GM18907 (cell line): ENCODE data around the gene LRRC47.

Source experiments
- ATAC-seq: cut with Tn5 transposase; IDR thresholded peaks from one replicate; pipeline ENCODE4 v1.9.1; 2021; ENCODE audit warnings: mild to moderate bottlenecking, moderate library complexity; ENCODE audit not compliant: unreplicated experiment

The LRRC47 gene

DNA sequence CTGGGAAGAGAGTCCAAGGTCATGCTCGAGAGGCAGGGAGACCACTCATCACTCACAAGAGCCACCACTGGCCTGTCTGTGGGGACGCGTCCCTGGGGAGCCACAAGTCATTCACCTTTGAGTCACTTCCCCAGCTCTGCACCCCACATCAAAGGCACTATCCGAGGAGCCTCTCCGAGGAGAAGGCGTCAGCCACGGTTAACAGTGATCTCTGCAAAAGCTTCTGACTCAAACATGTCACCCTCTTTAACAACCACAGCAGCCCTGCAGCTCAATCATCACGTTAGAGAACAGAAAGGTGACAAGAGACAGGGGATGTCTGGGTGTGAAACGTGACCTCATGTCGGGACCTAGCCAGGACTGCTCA, 9.0 kb downstream of the LRRC47 start:
- no peak for ATAC-seq

DNA sequence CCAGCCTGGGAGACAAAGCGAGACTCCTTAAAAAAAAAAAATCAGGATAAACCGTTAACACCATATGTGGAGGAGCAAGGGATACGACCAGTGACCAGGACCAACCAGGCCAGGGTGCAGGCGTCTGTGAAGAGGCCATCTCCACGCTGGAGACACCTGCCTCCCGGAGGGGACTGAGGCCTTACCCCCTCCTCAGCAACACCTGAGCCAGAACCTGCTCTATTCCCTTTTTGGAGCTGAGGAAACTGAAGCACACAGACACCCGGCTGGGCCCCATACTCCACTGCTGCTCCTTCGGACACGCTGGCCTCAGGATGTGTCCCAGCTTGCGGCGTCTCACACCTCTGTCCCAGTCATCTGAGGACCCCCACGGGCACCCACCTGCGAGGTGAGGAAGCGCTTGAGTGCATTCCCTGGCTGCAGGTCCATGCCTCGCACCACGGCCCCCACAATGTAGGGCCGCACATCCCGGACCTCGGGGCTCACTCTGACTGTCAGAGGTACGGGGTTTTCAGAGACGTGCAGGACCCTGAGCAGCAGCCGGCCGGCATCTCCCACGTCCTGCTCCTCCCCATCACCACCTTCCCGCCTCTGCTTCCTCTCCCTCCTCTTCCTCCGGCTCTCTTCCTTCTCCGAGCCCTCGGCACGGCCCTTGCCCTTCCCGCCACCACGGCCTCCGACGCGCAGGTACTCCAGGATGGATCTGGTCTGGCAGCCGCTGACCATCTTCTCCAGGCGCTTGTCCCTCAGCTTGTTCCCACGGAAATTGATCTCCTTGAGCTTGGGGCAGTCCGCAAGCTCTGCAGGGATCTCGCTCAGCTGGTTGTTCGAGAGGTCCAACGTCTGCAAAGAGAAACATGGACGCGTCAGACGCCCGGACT, 9.6 kb downstream of the LRRC47 start:
- no peak for ATAC-seq

DNA sequence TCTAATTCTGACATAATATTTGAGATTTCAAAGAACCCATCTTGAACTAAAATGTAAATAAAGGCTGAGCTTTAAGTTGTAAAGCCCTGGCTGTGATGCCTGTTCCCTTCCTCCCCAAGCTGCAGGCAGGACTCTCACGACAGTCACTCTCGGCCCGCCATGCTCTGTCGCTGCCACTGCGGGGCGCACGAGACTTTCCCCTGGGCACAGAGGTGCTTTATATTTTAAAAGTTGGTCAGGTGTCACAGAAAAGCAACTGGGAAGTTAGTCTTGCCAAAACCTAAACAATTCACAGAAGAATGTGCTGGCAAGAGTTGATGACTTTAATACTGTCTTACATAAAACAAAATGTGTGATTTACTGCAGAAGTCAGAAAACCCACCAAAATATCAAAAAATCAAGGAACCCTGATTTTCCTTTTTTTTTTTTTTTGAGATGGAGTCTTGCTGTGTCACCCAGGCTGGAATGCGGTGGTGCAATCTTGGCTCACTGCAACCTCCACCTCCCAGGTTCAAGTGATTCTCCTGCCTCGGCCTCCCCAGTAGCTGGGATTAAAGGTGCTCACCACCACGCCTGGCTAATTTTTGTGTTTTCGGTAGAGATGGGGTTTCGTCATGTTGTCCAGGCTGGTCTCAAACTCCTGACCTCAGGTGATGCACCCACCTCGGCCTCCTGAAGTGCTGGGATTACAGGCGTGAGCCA, 10.7 kb downstream of the LRRC47 start:
- no peak for ATAC-seq

DNA sequence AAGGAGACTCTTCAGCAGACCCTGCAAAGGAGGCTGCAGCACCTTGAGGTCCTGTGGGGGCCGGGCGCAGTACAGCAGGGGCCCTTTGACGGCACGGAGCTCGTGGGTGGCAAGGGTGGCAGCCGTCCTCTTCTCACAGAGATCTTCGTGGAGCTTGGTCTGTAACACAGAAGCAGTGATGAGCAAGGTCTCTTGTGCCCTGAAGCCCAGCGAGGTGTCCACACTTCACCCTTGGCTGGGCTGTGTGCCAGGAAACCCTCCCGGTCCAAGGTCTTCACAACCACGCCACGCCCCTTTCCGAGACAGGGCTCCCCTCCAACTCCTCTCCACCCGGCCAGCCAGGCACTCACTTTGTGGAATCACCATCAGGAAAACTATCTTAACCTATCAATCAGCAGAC, 11.3 kb downstream of the LRRC47 start:
- ATAC-seq: no peak

DNA sequence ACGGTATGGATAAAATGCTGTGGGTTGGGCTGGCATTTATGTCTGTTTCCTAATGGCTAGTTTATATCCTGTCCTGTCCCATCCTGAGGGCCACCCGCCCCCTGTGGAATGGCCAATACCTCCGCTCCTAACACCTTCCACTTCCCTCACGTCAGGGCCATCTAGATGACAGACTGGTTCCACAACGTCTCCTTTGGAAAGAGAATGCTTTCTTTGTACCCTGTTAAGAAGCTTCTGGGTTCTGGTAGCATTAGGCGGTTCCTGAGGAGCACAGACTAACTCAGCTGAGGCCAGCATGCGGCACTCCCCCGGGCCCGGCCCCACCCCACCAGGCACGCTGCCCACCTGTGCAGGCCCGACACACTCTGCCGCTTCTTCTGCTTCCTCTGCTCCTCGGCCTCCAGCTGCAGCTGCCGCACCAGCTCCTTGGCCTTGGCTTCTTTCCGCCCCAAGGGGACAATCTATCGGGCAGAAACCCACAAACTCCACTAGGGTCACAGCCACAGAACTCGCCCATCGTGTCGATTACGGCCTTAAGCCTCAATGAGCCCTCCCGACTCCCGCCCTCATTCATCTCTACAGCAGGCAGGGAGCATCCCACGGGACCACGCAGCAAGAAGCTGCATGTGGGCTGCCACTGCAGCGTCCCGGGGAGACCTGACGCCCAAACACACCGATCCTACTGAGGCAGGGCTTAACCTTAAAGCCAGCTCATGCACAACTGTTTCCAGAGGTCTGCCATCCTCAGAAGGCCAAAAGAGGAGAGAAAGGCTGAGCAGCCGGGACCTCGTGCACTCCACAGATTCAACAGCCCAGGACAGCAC, 12.4 kb downstream of the LRRC47 start:
- ATAC-seq: no peak

DNA sequence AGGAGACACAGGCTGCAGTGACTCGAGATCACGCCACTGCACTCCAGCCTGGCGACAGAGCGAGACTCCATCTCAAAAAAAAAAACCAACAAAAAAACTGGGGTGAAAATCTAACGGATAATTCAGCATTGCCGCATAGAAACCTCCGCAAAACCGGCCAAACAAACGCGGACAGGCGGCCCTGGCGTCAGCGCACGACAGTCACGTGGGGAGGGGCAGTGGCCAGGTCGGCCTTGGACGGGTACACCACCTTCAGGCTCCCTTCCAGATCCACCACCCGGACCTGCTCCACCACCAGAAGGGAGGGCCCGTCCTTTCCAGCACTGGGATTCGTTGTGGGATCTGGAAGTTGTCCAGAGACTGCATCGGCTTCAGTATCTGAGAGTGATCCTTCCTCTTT, 15.4 kb downstream of the LRRC47 start:
- ATAC-seq: no peak

DNA sequence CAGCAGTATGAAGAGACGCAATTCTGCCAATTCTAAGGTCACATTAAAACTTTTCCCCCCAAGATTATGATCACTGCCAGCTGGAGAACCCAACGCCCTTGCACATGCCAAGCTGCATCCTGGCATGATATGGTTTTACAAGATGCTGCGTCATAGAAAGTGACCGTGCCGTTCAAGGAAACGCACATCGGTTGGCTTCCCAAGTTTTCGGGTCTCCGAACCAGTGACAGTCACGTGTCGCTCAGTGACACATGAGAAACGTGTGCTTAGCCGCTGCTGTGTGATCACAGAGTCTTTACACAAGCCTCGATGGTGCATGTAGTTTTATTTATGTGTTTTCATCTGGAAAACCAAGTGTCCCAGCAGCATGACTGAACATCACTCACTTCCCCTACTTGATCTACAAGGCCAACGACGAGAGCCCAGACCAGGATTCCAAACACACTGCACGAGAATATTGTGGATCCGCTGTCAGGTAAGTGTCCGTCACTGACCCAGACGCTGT, 16.3 kb downstream of the LRRC47 start:
- ATAC-seq: no peak

DNA sequence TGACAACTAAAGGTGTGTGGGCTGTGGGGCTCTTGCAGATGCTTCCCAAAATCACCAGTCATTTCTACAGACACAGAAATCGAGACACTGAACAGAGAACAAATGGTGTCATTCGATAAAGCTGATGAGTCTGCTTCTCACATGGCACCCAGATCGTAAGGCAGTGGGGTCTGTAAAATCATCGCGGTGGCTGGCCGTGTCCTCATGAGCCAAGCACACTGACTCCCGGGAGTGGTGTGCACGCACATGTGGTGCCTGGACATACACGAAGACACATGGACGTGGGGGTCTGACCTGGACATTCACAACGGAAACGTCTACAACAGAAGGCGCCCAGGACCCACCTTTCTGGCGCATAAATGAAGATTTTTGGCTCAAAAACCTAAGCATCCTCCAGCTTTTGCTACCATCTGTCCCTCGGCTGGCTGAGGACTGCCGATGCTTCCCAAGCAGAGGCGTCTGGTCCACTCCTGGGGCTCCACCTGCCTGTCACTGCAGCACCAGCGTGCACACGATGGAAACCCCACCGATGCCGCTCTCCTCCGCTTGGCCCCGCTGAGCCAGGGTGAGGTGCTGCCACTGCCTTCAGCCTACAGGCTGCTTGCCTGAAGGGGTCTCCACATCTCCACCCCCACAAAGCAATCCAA, 16.9 kb downstream of the LRRC47 start:
- ATAC-seq: no peak

DNA sequence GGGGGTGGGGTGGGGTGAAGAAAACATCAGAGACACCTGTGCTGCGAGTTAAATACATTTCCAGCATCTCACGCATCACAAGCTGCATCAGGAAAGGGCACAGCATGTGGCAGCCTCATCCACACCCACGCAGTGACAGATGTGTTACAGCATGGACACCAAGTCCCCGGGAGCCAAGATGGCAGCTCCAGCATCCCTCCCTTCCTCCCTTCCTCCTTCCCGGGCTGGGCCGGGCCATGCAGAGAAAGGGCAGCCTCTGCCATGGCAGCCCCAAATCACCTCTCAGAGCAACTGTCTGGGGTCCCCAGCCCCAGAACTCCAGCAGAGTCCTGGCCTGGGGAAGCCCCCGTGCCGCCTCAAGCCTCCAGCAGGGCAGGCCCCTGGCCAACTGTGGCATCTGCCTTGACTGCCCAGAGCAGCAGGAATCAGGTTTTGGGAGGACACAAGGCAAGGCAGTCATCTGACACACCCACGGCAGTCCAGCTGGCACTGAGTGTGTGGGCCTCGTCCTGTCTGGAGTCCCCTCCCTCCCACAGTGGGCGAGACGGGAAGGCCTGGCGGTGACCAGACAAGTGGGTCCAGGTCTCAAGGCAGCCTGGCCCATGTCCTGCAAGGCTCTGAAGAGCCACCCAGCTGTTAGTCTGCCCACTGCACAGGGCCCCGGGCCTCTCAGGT, 17.6 kb downstream of the LRRC47 start:
- no peak for ATAC-seq

DNA sequence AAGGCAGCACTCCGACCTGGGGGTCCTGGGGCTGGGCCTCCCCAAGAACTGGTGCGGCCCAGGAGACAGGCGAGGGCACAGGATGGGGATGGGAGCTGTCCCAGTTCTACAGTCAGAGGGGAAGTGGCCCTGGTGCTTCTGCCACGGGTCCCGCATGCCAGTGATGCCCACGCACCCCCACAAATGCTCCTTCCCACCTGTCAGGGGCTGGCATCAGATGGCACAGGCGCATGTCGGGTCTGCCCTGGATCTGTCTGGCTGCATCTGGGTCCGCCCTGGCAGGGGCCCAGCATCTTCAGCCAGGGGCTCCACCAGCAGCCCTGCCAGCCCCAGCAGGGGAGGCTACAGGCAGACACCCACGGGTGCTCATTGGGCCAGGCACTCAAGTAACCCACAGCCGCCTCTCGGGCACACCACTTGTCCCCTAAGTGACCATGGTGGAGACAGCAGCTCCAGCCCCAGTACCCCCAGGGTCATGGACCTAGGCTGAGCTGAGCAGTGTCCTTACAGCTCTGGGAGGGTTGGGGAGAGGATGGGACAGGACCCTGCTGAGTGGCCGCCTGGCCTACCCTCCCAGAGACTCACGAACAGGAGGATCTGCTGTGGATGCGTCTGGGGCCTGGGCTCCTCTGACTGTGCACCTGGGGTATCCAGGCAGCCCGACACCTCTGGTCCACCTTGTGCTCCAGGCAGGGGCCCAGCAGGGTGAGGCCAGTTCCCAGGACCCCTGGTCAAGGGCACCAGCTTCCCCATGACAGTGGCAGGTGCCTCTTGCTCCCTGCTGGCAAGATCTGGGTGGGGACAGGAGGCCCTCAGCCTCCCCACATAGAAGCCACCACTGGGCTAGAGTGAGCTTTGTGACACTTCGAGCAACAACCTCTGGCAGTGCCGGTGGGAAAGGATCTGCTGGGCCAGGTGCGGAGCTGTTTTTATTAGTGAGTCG, 18.4 kb downstream of the LRRC47 start:
- no peak for ATAC-seq

DNA sequence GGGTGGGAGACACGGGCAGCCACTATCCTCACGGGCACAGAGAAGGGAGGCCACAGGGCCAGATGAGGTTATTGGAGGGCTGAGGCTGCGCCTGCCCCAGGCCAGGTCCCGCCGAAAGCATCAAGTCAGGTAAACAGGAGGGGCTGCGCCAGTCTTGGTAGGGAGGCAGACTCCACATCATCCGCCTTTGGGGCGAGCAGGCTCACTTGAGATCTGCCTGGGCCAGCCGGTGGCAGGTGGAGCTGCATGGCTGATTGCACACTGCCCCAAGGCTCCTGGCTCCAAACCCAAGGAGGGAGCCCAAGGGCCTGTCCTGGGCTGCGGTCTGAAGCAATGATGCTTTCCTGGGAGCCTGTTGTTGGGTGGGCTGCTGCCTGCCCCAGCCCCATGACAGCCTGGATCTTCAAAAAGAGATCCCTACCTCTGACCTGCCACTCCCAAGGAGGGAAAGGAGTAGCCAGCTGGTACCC, 19.2 kb downstream of the LRRC47 start:
- ATAC-seq: no peak

DNA sequence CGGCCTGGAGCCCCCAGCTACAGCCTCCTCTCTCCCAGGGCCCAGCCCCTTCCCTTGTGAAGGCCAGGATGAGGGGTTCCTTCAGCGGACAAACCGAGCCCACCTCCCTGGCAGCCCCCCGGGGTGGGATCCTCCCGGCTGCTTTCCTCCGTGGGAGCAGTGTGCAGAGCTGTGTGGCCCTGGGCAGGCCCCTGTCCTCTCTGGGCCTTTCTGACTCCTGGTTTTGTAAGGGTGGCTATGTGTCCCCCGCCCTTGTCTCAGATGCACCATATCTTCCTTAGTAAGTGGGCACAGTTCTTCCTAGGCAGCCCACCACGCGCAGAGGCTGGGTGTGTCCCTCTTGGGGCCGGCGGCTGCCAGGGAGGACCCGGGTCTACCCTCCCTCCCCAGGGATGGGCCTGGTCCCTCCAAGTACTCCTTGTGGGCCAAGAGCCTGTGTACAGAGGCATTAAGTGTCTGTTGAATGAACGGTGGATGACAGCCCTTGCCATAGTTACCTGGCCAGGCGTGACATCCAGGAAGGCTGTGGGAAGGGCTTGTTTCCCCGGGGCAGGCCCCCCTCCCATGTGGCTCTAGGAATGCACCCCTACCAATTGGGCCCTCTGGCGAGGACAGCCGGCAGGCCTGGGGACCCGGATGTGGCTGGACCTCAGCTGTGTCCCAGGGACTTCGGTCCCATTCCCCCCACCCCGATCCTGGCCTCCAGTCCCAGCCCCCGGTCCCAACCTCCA, 19.9 kb downstream of the LRRC47 start:
- ATAC-seq: no peak

DNA sequence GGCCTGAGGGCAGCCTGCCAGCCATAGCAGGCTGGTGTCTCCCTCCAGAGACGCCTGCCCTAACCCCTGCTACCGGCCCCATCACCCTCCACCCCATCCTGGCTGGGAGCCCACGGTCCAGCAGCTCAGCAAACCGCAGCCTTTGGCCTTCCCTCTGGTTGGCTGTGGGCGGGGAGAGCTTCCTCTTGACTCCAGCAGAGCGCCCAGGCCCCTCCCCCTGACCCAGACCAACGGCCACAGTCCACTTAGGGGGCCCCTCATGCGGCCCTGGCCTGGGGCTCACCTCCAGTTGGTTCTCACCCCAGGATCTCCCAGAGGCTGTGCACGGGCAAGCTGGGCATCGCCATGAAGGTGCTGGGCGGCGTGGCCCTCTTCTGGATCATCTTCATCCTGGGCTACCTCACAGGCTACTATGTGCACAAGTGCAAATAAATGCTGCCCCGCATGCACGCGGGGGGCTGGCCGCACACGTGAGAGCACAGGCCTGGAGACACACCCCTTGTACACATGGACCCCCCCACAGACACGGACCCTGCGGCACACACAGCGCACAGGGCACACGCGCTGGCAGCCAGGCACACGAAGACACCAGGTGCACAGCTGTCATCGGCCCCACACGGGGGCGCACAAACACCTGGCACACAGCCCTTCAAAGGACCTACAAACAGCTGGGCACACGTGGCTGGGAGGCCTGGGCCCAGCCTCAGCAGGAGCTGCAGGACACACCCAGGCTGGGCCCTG, 20.6 kb downstream of the LRRC47 start:
- ATAC-seq: no peak

DNA sequence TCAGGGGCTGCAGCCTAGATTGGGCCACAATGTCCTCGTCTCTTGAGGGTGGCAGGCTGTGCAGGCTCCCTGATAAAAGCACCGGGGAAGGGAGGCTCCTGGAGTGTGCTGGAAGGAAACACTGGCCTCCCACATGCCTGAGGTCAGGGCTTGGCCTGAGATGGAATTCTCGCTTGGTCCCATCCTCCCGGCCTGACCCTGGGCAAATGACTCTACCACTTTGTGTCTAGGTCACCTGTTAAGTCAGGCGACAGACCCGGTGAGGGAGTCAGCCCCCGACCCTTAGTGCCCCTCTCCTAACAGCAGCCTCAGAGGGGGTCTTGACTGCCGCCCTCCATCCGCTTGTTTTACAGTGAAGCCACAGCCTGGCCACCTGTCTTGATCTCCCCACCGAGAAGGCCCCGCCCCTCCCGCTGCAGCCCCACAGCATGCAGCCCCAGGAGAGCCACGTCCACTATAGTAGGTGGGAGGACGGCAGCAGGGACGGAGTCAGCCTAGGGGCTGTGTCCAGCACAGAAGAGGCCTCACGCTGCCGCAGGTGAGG, 21.3 kb downstream of the LRRC47 start:
- ATAC-seq: no peak

DNA sequence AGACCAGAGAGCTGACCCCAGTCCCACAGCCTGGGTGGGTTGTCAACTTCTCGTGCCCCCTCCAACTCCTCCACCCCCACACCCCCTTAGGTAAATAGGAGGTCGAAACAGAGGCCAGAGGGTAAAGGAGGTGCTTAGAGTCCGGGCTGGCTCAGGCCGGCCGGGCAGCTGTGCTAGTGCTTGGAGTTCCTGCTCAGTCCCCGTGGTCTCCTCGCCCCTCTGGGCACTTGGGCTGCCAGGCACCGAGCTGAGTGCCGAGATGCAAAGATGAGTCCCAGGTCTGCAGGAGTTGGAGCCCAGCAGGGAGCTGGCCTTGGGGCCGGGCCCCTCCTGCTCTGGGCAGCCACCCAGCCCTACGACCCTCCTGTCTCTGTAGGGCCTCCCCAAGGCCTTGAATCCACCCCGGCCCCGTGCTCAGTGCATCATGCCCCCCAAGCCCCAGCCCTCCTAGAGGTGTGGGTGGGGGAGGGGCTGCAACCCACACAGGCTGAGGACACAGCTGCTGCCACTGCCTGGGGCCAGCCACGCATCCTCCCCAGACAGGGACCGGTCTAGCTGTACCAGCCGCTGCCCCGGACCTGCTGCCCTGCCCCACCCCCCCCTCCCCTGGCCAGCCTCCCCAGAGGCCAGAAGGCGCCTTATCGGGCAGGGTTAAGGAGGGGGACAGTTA, 21.9 kb downstream of the LRRC47 start:
- no peak for ATAC-seq

DNA sequence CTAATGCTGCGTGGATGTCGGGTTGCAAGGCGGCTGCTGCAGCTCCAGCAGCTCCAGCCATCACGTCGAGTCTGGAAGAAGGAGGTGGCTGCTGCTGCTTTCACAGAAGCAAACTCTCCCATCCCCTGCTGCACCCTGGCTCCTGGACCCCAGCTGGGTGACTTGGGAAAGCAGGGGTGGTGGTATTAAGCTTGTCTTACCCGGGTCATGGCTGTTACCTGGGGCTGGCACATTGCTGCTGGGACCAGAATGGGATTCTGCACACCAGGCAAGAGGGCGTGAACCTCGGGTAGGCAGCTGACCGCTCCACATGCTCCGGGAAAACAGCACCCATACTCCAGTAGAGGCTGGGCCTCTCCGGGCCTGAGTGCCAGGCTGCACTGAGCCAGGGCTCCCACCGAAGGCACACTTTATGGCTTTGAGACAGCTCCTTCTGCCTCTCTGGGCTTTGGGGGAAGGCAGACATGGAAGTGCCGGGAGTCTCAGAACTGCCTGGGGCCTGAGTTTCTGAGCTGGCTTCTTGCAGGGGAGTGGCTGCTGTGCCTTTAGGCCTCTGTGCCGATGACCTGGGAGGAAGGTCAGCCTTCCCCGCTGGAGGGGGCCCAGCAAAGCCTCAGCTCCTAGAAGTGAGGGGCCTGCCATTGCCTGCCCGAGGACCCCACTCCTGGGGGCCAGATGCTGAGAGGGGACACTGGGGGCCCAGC, 22.6 kb downstream of the LRRC47 start:
- ATAC-seq: no peak
